Measurements from ENCODE around the gene BMP8B.

BMP8B gene

GRCh38 chr1:39720094-39720999 lies 68.3 kb downstream of the BMP8B start:
- Histone ChIP-seq H3K4me3 (ENCODE audit: severe bottlenecking) (no peak overlapping the region), H3K27me3 (ENCODE audit: insufficient read depth, poor library complexity, severe bottlenecking) (peaks cover 16% of the 10 kb centered on the region)

GRCh38 chr1:39717809-39718208 lies 70.9 kb downstream of the BMP8B start:
- ATAC-seq (ENCODE audit: low read depth) (no peak), DNase-seq (ENCODE audit: low spot score) (no peak)
- Histone ChIP-seq H3K27ac (ENCODE audit: poor library complexity, severe bottlenecking) (no peak overlapping the region), H3K36me3 (ENCODE audit: low read depth) (no peaks in the 10 kb centered on the region), H3K4me3 (ENCODE audit: severe bottlenecking) (no peak overlapping the region), H3K27me3 (ENCODE audit: insufficient read depth, poor library complexity, severe bottlenecking) (peaks cover 19% of the 10 kb centered on the region), H3K4me1 (ENCODE audit: insufficient read depth, poor library complexity, severe bottlenecking) (peaks cover 1% of the 10 kb centered on the region), H3K9me3 (ENCODE audit: severe bottlenecking) (no peaks in the 10 kb centered on the region)
- no peak for TF ChIP-seq CTCF (IDR thresholded peaks at IDR 0.05; ENCODE audit: poor library complexity, severe bottlenecking)

More at GRCh38 chr1:39720094-39720999, 68.3 kb downstream of the BMP8B start:
- H3K4me1 ChIP-seq (ENCODE audit: insufficient read depth, poor library complexity, severe bottlenecking), result peaks cover 2% of the 10 kb centered on the region
- no peak for DNase-seq (ENCODE audit: low spot score)
- H3K27ac ChIP-seq (ENCODE audit: poor library complexity, severe bottlenecking), result no peak overlapping the region
- TF ChIP-seq CTCF (IDR thresholded peaks at IDR 0.05; ENCODE audit: poor library complexity, severe bottlenecking), result peak; percentile 85
- no peaks in the 10 kb centered on the region for H3K36me3 ChIP-seq (ENCODE audit: low read depth)
- H3K9me3 ChIP-seq (ENCODE audit: severe bottlenecking), result no peaks in the 10 kb centered on the region
- peak; percentile 60; the same call in 2 of the 3 replicates for ATAC-seq (ENCODE audit: low read depth)

- H3K27me3 ChIP-seq (ENCODE audit: insufficient read depth, poor library complexity, severe bottlenecking), result peaks cover 19% of the 10 kb centered on the region
- H3K4me3 ChIP-seq (ENCODE audit: severe bottlenecking), result no peak overlapping the region
- H3K36me3 ChIP-seq (ENCODE audit: low read depth), result no peaks in the 10 kb centered on the region
- no peaks in the 10 kb centered on the region for H3K4me1 ChIP-seq (ENCODE audit: insufficient read depth, poor library complexity, severe bottlenecking)
- H3K27ac ChIP-seq (ENCODE audit: poor library complexity, severe bottlenecking), result no peak overlapping the region
- no peaks in the 10 kb centered on the region for H3K9me3 ChIP-seq (ENCODE audit: severe bottlenecking)
- no peak for TF ChIP-seq CTCF (IDR thresholded peaks at IDR 0.05; ENCODE audit: poor library complexity, severe bottlenecking)
- no peak for DNase-seq (ENCODE audit: low spot score)
- no peak for ATAC-seq (ENCODE audit: low read depth)
These were observed 75.1 kb downstream of the BMP8B start for GRCh38 chr1:39713557-39713956.

- no peak for DNase-seq (ENCODE audit: low spot score)
- Histone ChIP-seq H3K9me3 (ENCODE audit: severe bottlenecking) (no peaks in the 10 kb centered on the region), H3K4me1 (ENCODE audit: insufficient read depth, poor library complexity, severe bottlenecking) (no peaks in the 10 kb centered on the region), H3K36me3 (ENCODE audit: low read depth) (no peaks in the 10 kb centered on the region), H3K27ac (ENCODE audit: poor library complexity, severe bottlenecking) (no peak overlapping the region), H3K4me3 (ENCODE audit: severe bottlenecking) (no peak overlapping the region), H3K27me3 (ENCODE audit: insufficient read depth, poor library complexity, severe bottlenecking) (peaks cover 18% of the 10 kb centered on the region)
- no peak for TF ChIP-seq CTCF (IDR thresholded peaks at IDR 0.05; ENCODE audit: poor library complexity, severe bottlenecking)
- no peak for ATAC-seq (ENCODE audit: low read depth)
These were observed 76.7 kb downstream of the BMP8B start for GRCh38 chr1:39711966-39712340.
